AG20443 (cell line): ENCODE measurements around the gene ENO1.
"Not testable (repeated sequence)": the region's sequence is repeated elsewhere in the genome, so short reads cannot be mapped to it uniquely, and the experiment has no call there.

Source experiments
- DNase-seq: peaks from one replicate; pipeline ENCODE4 v3.0.0; 2012; ENCODE audit warnings: low spot score, mixed read lengths

The ENO1 gene

DNA sequence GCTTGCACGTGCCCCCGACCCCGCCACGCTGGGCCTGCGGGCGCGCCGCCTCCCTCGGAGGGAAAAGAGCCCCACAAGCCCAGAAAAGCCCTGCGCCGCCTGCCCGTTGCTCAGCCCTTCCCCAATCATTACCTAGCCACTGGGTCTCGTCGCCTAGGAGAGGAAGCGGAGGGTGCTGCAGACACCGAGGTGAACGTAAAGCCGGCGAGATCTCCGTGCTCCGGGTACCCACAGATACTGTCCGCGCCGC is at the start of gene ENO1:
Gene ENO1 (minus strand): TSS at position 239 of the 250 bp plus-strand sequence. CDS start 3,778 bp downstream, outside the sequence.
- no peak for DNase-seq

DNA sequence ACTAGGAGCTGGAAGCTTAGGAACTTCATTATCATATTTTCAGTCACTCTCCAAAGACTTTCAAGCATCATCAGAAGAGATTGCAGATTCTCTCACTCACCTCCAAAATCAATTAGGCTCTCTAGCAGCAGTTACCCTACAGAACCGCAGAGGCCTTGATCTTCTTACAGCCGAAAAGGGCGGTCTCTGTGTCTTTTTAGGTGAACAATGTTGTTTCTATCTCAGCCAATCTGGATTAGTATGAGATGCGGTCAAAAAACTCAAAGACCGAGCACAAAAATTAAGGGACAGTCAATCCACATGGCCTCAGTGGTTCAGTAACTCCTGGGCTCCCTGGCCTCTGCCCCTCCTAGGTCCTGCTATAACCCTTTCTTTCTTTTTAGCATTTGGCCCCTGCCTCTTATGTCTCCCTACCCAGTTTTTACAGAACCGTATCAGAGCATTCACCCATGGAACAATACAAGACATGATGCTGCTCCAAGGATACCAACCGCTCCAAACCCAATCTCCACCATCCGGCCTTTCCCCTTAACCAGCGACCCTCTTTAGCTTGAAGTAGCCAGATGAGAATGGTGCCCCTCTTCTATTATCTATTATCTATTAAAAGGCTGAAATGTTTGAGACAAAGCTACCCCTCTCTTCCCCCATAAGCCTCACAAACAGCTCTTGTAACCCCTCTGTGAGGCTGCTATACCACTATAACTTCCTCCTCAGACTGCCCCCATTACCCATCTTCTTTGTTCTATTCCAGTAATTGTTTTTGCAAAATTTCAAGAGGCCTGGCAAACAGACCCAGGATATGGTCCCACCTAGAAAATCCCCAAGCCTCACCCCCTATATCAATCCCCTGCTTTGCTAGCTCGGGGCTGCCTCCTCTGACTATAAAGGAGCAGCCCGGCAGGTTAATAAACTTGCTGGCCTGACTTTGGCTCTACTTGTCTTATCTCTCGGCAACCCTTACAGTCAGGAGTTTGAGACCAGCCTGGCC is 48.5 kb upstream of the ENO1 start:
- DNase-seq, result no peak

DNA sequence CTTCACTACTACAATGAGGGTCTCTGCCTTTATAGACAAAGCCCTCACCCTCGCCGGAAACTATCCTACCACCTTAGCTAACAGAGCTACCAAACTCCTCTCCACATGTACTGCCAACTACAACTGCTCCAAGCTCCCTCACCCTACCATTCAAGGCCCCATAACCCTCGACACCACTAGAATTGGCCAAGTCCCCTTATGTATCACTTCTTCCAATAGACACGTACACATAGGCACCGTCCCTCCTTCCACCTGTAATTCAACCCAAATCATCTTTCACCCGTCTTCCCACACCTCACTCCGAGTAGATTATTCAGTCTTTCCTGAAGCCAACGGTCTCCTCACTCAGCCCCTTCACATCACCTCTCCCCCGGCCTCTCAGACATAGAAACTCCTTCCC is 47.5 kb upstream of the ENO1 start:
- no peak for DNase-seq

DNA sequence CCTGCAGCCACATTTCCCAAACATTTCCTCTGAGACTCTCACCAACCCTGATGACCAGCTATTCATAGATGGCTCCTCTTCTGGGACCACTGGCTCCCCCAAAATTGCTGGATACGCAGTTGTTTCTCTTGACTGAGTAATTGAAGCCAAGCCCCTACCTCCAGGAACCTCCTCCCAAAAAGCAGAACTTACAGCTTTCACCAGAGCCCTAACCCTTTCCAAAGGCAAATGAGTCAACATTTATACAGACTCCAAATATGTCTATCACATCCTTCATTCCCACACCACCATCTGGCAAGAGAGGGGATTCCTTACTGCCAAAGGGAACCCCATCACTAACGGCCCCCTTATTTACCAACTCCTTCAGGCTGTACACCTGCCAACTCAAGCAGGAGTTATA is 46.9 kb upstream of the ENO1 start:
- DNase-seq, result no peak

DNA sequence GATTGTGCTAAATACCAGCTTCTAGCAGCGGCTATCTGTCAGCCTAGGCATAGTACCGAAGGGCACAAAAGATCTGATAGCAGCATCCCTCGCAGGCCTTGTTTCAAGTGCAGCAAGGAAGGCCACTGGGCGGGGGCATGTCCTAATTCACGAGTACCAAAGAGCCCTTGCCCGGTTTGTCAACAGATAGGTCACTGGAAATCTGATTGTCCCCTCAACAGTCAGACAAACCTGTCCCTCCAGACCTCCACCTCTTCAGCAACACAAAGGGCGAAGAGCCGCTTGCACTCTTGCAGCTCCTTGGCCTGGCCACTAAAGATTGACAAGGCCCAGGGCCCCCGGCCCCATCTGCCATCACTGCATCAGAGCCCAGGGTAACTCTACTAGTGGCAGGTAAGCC is 44.5 kb upstream of the ENO1 start:
- no peak for DNase-seq

DNA sequence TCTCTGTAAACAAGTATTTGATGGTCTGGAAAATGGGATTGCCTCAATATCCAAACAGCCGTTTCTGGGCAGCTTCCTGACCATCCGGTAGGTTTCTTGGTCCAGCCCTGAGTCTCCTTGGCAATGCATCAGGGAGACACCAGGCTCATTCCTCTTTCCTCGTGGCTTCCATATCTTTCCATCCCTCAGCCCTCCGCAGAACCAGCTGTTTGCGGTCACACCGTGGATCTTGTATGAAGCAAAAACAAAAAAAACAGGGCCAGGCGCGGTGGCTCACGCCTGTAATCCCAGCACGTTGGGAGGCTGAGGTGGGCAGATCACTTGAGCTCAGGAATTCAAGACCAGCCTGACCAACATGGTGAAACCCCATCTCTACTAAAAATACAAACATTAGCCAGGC is 39.0 kb upstream of the ENO1 start:
- not testable (repeated sequence) for DNase-seq

DNA sequence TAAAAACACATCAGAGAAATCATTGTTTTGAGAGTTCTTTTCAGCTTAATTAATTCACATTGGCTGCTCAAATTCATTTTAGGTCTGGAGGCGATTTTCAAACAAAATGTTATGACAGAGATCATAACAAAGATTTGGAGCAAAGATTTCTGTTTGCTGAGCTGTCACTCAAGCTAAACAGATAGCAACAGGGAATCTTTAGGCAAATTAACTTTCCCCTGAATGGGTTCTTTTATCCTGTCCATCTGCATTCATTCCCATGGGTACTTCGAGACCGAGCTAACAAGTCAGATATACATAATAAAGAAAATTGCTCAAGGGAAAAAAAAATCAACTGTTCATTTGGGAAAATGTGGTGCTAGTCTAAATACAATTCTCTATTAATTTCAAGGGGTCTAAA is 37.0 kb upstream of the ENO1 start:
- no peak for DNase-seq

DNA sequence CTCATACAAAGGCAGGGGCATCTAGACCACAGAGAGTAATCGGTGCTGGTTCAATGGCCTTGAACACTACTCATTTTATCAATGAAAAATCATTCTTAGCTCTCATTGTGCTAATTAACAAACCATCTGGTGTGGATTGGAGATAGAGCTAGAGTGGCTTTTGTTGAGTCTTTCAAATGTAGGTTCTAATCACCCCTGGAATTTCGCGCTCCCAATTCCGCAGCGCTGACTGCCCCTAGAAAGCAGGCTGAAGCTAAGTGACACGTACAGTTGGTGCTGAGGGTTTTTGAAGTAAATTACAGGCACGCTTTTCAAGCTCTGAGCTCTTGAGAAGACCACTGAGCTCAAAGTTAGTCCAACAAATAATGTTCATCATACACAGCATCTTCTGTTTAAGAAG is 36.0 kb upstream of the ENO1 start:
- no peak for DNase-seq

DNA sequence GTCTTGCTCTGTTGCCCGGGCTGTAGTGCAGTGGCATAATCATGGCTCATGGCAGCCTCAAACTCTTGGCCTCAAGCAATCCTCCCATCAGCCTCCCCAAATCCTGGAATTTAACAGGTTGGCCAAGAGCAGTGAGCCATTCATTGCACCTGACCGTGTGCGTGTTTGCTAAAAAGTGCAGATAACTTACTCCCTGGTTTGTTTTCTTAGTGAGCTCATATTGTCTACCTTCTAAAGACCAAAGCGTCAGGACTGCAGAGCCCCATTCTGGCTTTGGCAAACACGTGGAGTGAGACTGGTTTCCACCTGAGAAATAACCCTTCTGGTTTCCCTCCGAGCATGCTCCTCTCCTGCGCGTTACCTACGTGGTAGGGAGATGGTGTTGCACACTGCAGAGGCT is 35.0 kb upstream of the ENO1 start:
- no peak for DNase-seq

DNA sequence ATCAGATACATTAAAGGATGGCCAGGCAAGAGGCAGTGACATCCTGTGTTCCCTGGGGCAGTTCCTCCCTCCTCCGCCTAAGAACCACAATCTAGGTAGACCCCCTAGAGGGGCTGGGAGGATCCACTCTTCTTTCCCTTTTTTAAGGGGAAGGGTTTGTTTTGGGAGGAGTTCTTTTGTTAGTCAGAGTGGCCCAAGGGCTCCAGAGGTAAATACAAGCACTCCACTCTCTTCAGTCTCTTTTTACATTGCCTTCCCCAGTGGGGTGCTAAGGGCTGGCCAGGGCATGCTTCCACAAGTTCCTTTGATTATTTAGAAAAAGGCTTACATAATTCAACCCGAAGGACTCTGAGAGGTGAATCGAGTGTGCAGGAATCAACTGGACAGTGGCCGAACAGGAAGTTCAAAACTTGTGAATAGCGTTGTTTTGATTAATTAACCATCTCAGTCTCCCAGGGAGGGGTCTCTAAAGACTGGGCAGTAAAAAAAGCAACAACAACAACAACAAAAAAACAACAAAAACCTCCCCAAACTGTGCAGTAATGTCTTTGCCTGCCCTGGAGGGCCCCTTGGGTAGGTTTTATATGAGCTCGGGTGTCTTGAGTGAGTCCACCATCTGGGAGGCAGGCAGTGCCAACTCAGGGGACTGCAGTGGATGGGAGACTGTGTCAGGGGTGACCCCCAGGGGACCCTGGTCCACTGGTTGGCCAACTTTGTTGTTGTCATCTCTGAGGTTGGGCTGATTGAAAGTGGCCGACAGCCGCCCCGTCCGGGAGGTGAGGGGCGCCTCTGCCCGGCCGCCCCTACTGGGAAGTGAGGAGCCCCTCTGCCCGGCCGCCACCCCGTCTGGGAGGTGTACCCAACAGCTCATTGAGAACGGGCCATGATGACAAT is 33.2 kb upstream of the ENO1 start:
- no peak for DNase-seq

DNA sequence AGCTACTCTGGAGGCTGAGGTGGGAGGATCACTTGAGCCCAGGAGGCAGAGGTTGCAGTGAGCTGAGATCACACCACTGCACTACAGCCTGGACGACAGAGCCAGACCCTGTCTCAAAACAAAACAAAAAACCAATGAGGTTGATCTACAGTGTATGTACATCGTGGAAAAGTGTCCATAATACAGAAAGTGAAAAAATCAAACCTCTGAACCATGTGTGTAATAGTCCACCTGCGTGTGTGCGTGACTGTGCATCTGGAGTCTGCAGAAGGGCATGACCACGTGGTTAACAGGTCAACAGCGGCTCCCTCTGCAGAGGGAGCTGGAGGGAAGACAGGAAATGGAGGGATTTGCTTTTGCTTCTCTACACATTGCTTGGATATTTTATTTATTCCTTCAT is 32.4 kb upstream of the ENO1 start:
- DNase-seq, result no peak

DNA sequence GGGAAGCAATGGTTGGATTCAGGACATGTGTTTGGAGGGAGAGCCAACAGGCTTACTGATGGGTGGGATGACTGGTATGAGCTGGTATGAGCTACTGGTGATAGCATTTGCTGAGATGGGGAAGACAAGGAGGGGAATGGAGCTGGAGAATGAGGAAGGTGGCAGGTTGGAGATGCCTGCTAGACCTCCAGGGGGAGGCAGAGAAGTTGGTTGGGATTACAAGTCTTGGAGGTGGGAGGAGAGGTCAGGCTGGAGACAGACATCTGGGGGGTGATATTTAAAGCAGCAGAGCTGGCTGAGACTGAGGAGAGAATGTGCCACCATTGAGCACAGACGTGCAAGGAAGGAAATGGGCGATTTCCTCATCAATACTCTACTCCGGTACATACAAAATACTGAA is 31.8 kb upstream of the ENO1 start:
- no peak for DNase-seq

DNA sequence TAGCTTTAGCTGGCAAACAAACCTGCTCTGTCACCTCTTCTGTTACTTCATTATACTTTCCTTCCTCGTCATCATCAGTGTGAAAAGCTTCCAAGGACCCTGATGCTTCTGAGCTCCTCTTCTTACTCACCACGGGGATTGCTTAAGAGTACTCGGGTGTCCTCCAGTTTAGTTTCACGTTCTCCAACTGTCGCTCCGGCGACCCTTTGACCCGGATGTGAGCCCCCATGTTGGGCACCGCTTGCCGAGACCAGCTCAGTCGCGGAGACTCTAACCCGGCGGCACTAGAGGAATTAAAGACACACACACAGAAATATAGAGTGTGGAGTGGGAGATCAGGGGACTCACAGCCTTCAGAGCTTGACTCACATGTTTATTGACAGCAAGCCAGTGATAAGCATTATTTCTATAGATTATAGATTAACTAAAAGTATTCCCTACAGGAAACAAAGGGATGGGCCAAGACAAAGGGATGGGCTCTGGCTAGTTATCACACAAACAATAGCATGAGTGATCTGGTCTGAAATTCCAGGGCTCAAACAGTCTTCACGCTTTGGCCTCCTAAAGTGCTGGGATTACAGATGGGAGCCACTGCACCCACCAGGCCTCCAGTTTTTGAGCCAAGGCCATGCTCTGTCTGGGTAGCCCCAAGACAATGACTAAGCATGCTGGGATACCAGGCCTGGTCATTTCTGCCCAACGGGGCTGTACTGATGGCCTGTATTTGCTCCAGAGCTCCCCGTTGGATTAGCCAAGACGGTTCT is 30.1 kb upstream of the ENO1 start:
- no peak for DNase-seq

DNA sequence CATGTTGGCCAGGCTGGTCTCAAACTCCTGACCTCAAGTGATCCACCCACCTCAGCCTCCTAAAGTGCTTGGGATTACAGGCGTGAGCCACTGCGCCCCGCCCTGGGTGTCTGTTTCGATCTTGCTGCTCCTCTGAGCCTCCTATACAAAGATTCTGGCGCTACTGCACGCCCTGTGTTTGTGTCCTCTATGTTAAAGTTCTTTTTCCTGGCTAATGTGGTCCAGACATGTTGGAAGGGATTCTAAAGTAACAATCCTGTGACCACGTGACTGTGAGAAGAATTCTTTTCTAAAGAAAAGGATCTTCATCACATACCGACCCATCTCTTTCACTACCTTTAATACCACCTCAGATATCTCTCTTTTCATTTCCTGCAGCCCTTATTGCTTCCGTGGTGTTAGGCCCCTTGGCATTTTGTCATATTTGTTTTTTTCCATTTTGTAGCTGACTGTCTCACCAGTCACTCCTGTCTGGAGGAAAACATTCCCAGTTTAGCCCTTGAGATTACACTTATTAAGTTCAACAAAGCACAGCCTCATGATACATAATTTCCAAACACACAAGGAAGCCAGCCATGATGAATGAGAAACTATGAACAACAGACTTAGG is 27.2 kb upstream of the ENO1 start:
- DNase-seq, result peak; percentile 54

DNA sequence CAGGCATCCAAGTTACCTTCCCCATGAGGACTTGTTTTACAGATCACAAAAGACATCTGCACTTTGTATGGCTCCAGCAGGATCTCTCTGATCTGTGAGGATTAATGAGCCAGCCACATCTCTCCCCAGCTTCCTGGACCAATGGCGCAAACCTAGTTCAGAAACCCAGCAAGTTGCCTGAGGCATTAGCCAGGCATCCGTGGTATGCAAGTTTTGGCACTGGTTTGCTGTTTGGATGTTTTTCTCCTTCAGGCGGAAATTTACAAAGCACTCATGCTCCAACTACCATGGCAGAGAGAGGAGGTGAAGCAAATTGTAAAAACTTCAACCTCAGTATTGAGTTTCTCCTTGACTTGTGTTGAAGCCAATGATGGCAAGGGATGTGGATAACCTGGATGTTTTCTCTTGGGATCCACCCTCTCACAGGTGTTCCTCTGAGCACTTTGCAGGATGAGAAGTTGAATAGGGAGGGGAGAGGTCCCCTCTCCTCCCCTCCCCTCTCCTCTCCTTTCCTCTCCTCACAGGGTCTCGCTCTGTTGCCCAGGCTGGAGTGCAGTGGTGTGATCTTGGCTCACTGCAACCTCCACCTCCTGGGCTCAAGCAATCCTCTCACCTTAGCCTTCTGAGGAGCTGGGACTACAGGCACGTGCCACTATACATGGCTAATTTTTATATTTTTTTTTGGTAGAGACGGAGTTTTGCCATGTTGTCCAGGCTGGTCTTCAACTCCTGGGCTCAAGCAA is 25.6 kb upstream of the ENO1 start:
- peak; percentile 93 for DNase-seq

DNA sequence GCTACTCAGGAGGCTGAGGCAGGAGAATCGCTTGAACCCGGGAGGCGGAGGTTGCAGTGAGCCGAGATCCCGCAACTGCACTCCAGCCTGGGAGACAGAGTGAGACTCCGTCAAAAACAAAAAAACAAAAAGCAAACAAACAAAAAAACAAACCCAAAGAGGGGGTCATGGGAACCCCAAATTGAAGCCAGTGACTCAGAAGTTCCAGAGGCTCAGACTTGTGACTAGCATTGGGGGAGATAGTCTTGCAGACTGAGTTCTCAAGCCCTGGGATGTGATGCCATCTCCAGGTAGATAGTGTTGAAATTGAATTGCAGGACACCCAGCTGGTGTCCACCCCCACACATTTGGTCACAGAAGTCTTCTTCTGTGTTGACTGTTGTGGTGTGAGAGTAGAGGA is 24.9 kb upstream of the ENO1 start:
- no peak for DNase-seq

DNA sequence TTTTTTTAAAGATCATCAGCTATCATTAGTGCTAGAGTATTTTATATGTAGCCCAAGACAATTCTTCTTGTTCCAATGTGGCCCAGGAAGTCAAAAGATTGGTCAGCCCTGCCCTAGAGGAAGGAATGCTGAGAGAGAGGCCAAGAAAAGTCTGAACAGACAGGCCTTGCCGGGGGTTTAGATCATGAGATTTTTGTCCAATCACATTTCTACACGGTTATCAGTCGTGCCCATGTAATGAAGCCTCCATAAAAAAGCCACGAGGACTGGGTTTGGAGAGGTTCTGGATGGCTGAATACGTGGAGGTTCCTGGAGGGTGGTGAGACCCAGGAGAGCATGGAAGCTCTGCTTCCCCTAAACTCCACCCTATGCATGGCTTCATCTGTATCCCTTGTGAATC is 24.3 kb upstream of the ENO1 start:
- DNase-seq, result peak; percentile 28

DNA sequence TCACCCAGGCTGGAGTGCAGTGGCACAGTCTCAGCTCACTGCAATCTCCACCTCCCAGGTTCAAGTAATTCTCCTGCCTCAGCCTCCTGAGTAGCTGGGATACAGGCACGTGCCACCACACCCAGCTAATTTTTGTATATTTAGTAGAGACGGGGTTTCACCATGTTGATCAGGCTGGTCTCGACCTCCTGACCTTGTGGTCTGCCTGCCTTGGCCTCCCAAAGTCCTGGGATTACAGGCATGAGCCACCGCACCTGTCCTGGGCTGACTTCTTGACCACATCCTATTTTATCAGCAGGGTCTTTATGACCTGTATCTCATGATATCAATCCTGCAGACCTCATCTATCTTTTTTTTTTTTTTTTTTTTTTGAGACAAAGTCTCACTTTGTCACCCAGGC is 22.2 kb upstream of the ENO1 start:
- DNase-seq, result not testable (repeated sequence)

DNA sequence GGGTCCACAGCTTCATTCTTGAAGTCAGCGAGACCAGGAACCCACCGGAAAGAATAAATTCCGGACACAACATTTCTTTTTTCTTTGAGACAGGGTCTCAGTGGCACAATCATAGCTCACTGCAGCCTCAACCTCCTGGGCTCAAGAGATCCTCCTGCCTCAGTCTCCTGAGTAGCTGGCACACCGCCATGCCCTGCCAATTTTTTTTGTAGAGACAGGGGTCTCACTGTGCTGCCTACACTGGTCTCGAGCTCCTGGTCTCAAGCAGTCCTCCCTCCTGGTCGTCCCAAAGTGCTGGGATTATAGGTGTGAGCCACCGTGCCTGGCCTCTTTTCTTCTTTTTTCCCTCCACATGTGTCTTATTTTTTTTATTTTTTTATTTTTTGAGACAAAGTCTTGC is 20.6 kb upstream of the ENO1 start:
- no peak for DNase-seq

DNA sequence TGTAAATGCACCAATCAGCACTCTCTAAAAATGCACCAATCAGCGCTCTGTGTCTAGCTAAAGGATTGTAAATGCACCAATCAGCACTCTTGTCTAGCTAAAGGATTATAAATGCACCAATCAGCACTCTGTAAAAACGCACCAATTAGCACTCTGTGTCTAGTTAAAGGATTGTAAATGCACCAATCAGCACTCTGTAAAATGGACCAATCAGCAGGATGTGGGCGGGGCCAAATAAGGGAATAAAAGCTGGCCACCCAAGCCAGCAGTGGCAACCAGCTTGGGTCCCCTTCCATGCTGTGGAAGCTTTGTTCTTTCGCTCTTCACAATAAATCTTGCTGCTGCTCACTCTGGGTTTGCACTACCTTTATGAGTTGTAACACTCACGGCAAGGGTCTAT is 19.9 kb upstream of the ENO1 start:
- DNase-seq, result not testable (repeated sequence)

DNA sequence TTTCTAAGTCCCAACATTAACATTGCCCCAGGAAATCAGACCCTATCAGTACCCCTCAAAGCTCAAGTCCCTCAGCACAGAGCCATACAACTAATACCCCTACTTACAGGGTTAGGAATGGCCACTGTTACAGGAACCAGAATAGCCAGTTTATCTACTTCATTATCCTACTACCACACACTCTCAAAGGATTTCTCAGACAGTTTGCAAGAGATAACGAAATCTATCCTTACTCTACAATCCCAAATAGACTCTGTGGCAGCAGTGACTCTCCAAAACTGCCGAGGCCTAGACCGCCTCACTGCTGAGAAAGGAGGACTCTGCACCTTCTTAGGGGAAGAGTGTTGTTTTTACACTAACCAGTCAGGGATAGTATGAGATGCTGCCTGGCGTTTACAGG is 19.0 kb upstream of the ENO1 start:
- DNase-seq, result not testable (repeated sequence)
